GM23338 (cell line): ENCODE data around the gene SLC25A13. TPM values are rescaled to one million over a fixed set of nuclear protein-coding genes. Genes with fewer than 3 reads are reported as not detected.

ENCODE experiments used
- ATAC-seq: fragments of 200-7000 bp; cut with Tn5 transposase; 3 replicates; pipeline ENCODE4 v1.9.1; 2020
- DNase-seq: peaks from one replicate; pipeline ENCODE4 v3.0.0-alpha.2; 2015; ENCODE audit warnings: low spot score
- H2AFZ ChIP-seq: fragments of 200-600 bp; sonication (generic); 2 replicates; pipeline ENCODE4 v1.8.0; 2016; ENCODE audit warnings: antibody characterized with exemption, mild to moderate bottlenecking, moderate library complexity
- H3F3A ChIP-seq: fragments of 200-600 bp; sonication (generic); replicated peaks from 2 replicates; pipeline ENCODE4 v1.8.0; 2017; ENCODE audit warnings: antibody characterized with exemption, mixed run types, low read depth
- H3K27ac ChIP-seq: fragments of 200-600 bp; sonication (generic); 2 replicates; pipeline ENCODE4 v1.6.1; 2016; ENCODE audit warnings: low read depth
- H3K27me3 ChIP-seq: fragments of 200-600 bp; sonication (generic); 2 replicates; pipeline ENCODE4 v1.8.0; 2016; ENCODE audit warnings: mild to moderate bottlenecking, mixed run types, moderate library complexity; ENCODE audit not compliant: insufficient read depth
- H3K36me3 ChIP-seq: fragments of 200-600 bp; sonication (generic); 2 replicates; pipeline ENCODE4 v1.8.0; 2016; ENCODE audit warnings: mild to moderate bottlenecking; ENCODE audit not compliant: insufficient read depth
- H3K4me1 ChIP-seq: fragments of 200-600 bp; sonication (generic); 2 replicates; pipeline ENCODE4 v1.8.0; 2016; ENCODE audit warnings: mild to moderate bottlenecking, moderate library complexity; ENCODE audit not compliant: insufficient read depth
- H3K4me2 ChIP-seq: fragments of 200-600 bp; sonication (generic); 2 replicates; pipeline ENCODE4 v1.7.1; 2017; ENCODE audit warnings: mixed run types
- H3K4me3 ChIP-seq: fragments of 200-600 bp; sonication (generic); 2 replicates; pipeline ENCODE4 v1.6.1; 2016; ENCODE audit warnings: mixed run types
- H3K79me2 ChIP-seq: fragments of 200-600 bp; sonication (generic); replicated peaks from 2 replicates; pipeline ENCODE4 v1.8.0; 2017; ENCODE audit warnings: mild to moderate bottlenecking; ENCODE audit not compliant: insufficient read depth
- H3K9me2 ChIP-seq: fragments of 200-600 bp; sonication (generic); 2 replicates; pipeline ENCODE4 v1.8.0; 2017; ENCODE audit not compliant: insufficient read depth
- H4K20me1 ChIP-seq: fragments of 200-600 bp; sonication (generic); replicated peaks from 2 replicates; pipeline ENCODE4 v1.8.0; 2017; ENCODE audit warnings: mild to moderate bottlenecking; ENCODE audit not compliant: insufficient read depth
- H3K27ac Mint-ChIP-seq: 2 replicates; pipeline ENCODE4 v1.8.0; 2020; ENCODE audit warnings: inconsistent platforms, mild to moderate bottlenecking, moderate library complexity, mixed read lengths
- H3K27me3 Mint-ChIP-seq: 3 replicates; pipeline ENCODE4 v1.8.0; 2022; ENCODE audit warnings: low read depth, mild to moderate bottlenecking, moderate library complexity, mixed read lengths, inconsistent platforms; ENCODE audit not compliant: insufficient read depth, poor library complexity
- H3K36me3 Mint-ChIP-seq: 3 replicates; pipeline ENCODE4 v1.8.0; 2021; ENCODE audit warnings: low read depth, mild to moderate bottlenecking, inconsistent platforms, moderate library complexity, mixed read lengths
- H3K4me1 Mint-ChIP-seq: 3 replicates; pipeline ENCODE4 v1.8.0; 2020; ENCODE audit warnings: mild to moderate bottlenecking, inconsistent platforms, mixed read lengths
- H3K4me3 Mint-ChIP-seq: 3 replicates; pipeline ENCODE4 v1.8.0; 2021; ENCODE audit warnings: moderate library complexity, mild to moderate bottlenecking, inconsistent platforms, mixed read lengths
- H3K9me3 Mint-ChIP-seq: 3 replicates; pipeline ENCODE4 v1.8.0; 2020; ENCODE audit warnings: moderate library complexity, mild to moderate bottlenecking, inconsistent platforms, mixed read lengths
- CREB1 ChIP-seq: fragments of 250-450 bp; sonication (Bioruptor Pico); IDR thresholded peaks from 2 replicates; pipeline ENCODE4 v1.5.0; 2020; ENCODE audit warnings: low read depth, mild to moderate bottlenecking, moderate library complexity
- JUNB ChIP-seq: IDR thresholded peaks from one replicate; pipeline ENCODE4 v1.6.1; 2016; ENCODE audit warnings: antibody characterized with exemption; ENCODE audit not compliant: unreplicated experiment
- POLR2AphosphoS5 ChIP-seq: IDR thresholded peaks from 2 replicates; pipeline ENCODE4 v1.6.1; 2016; ENCODE audit warnings: antibody characterized with exemption, low read depth
- STAT1 ChIP-seq: IDR thresholded peaks from one replicate; pipeline ENCODE4 v1.6.1; 2016; ENCODE audit warnings: antibody characterized with exemption; ENCODE audit not compliant: unreplicated experiment
- ZNF114 ChIP-seq: fragments of 250-450 bp; sonication (Bioruptor Pico); IDR thresholded peaks from 2 replicates; pipeline ENCODE4 v1.5.0; 2020; ENCODE audit warnings: mild to moderate bottlenecking, moderate library complexity
- ZNF331 ChIP-seq: fragments of 250-450 bp; sonication (Bioruptor Pico); IDR thresholded peaks from 2 replicates; pipeline ENCODE4 v1.5.0; 2020; ENCODE audit warnings: low read depth, mild to moderate bottlenecking, moderate library complexity
- polyA plus RNA-seq: library from polyadenylated mRNA; unstranded; fragments of >200 nt; fragmentation: Nextera tagmentation; extraction: Ambion mirVana; gene quantifications from 2 replicates; pipeline ENCODE4 v1.2.1, GENCODE V29; 2016
- total RNA-seq: library from RNA; depleted of rRNA; stranded (reverse); fragments of >200 nt; shearing (Covaris generic); gene quantifications from 2 replicates; pipeline ENCODE4 v1.2.3, GENCODE V29; 2014
- TF ChIP-seq, protein P1 (sequence below): fragments of 250-450 bp; sonication (Bioruptor Pico); IDR thresholded peaks from 2 replicates; pipeline ENCODE4 v1.5.0; 2020; ENCODE audit warnings: mild to moderate bottlenecking, moderate library complexity
- TF ChIP-seq, protein P2 (sequence below): IDR thresholded peaks from one replicate; pipeline ENCODE4 v1.6.1; 2018; ENCODE audit warnings: antibody characterized with exemption; ENCODE audit not compliant: unreplicated experiment
- TF ChIP-seq, protein P3 (sequence below), 2 experiments: fragments of 200-600 bp in 1 of 2; sonication (generic) in 1 of 2; conservative IDR thresholded peaks; 2 replicates each; pipeline versions ENCODE4 v1.5.1 to v1.6.1; 2016 to 2017; ENCODE audit warnings: antibody characterized with exemption in 2 of 2, low read depth in 2 of 2, mild to moderate bottlenecking in 2 of 2, moderate library complexity in 1 of 2

The SLC25A13 gene
- total and polyA plus RNA-seq, 2 experiments from 2014 or later: 51.1 to 84.6 TPM

DNA sequence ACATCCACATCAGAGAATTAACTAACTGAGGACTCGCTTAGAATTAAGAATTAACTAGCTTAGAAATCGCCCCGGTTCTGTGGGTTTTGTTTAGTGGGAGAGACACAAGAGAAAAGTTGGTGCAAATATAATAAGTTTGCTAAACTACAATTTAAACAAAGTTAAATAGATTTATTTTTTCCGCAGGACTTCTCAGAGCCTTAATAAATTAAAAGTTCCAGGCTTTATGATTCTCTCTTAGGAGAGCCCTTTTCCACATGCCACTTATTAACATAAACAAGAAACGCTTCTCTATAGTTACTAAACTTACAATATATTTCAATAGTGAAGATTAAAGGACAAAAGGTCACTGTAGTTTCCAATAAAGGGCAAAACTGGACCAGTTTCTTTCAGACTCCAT is 100.0 kb downstream of the SLC25A13 start:
- Mint-ChIP-seq H3K27ac (no peak overlapping the region), H3K9me3 (no peaks in the 10 kb centered on the region), H3K27me3 (peaks cover 3% of the 10 kb centered on the region), H3K4me1 (peaks cover 2% of the 10 kb centered on the region; the same call in 2 of the 3 replicates), H3K4me3 (no peak overlapping the region), H3K36me3 (no peaks in the 10 kb centered on the region)
- ATAC-seq: no peak
- Histone ChIP-seq H3K9me2 (no peaks in the 10 kb centered on the region), H3F3A (no peaks in the 10 kb centered on the region), H3K4me3 (no peak overlapping the region), H3K4me1 (no peaks in the 10 kb centered on the region), H4K20me1 (peaks cover 8% of the 10 kb centered on the region), H3K4me2 (no peak overlapping the region), H3K27me3 (no peaks in the 10 kb centered on the region), H2AFZ (no peak overlapping the region), H3K36me3 (no peaks in the 10 kb centered on the region), H3K79me2 (peaks cover 8% of the 10 kb centered on the region; the same call in 1 of the 2 replicates), H3K27ac (no peak overlapping the region)
- TF ChIP-seq JUNB (no peak), STAT1 (no peak), CREB1 (CRISPR knock-in tag) (no peak), POLR2AphosphoS5 (no peak), ZNF114 (CRISPR knock-in tag) (no peak), ZNF331 (CRISPR knock-in tag) (no peak)
- TF ChIP-seq, protein P1, sequence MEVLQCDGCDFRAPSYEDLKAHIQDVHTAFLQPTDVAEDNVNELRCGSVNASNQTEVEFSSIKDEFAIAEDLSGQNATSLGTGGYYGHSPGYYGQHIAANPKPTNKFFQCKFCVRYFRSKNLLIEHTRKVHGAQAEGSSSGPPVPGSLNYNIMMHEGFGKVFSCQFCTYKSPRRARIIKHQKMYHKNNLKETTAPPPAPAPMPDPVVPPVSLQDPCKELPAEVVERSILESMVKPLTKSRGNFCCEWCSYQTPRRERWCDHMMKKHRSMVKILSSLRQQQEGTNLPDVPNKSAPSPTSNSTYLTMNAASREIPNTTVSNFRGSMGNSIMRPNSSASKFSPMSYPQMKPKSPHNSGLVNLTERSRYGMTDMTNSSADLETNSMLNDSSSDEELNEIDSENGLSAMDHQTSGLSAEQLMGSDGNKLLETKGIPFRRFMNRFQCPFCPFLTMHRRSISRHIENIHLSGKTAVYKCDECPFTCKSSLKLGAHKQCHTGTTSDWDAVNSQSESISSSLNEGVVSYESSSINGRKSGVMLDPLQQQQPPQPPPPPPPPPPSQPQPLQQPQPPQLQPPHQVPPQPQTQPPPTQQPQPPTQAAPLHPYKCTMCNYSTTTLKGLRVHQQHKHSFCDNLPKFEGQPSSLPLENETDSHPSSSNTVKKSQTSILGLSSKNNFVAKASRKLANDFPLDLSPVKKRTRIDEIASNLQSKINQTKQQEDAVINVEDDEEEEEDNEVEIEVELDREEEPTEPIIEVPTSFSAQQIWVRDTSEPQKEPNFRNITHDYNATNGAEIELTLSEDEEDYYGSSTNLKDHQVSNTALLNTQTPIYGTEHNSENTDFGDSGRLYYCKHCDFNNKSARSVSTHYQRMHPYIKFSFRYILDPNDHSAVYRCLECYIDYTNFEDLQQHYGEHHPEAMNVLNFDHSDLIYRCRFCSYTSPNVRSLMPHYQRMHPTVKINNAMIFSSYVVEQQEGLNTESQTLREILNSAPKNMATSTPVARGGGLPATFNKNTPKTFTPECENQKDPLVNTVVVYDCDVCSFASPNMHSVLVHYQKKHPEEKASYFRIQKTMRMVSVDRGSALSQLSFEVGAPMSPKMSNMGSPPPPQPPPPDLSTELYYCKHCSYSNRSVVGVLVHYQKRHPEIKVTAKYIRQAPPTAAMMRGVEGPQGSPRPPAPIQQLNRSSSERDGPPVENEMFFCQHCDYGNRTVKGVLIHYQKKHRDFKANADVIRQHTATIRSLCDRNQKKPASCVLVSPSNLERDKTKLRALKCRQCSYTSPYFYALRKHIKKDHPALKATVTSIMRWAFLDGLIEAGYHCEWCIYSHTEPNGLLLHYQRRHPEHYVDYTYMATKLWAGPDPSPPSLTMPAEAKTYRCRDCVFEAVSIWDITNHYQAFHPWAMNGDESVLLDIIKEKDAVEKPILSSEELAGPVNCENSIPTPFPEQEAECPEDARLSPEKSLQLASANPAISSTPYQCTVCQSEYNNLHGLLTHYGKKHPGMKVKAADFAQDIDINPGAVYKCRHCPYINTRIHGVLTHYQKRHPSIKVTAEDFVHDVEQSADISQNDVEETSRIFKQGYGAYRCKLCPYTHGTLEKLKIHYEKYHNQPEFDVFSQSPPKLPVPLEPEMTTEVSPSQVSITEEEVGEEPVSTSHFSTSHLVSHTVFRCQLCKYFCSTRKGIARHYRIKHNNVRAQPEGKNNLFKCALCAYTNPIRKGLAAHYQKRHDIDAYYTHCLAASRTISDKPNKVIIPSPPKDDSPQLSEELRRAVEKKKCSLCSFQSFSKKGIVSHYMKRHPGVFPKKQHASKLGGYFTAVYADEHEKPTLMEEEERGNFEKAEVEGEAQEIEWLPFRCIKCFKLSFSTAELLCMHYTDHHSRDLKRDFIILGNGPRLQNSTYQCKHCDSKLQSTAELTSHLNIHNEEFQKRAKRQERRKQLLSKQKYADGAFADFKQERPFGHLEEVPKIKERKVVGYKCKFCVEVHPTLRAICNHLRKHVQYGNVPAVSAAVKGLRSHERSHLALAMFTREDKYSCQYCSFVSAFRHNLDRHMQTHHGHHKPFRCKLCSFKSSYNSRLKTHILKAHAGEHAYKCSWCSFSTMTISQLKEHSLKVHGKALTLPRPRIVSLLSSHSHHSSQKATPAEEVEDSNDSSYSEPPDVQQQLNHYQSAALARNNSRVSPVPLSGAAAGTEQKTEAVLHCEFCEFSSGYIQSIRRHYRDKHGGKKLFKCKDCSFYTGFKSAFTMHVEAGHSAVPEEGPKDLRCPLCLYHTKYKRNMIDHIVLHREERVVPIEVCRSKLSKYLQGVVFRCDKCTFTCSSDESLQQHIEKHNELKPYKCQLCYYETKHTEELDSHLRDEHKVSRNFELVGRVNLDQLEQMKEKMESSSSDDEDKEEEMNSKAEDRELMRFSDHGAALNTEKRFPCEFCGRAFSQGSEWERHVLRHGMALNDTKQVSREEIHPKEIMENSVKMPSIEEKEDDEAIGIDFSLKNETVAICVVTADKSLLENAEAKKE: no peak
- TF ChIP-seq, protein P2, sequence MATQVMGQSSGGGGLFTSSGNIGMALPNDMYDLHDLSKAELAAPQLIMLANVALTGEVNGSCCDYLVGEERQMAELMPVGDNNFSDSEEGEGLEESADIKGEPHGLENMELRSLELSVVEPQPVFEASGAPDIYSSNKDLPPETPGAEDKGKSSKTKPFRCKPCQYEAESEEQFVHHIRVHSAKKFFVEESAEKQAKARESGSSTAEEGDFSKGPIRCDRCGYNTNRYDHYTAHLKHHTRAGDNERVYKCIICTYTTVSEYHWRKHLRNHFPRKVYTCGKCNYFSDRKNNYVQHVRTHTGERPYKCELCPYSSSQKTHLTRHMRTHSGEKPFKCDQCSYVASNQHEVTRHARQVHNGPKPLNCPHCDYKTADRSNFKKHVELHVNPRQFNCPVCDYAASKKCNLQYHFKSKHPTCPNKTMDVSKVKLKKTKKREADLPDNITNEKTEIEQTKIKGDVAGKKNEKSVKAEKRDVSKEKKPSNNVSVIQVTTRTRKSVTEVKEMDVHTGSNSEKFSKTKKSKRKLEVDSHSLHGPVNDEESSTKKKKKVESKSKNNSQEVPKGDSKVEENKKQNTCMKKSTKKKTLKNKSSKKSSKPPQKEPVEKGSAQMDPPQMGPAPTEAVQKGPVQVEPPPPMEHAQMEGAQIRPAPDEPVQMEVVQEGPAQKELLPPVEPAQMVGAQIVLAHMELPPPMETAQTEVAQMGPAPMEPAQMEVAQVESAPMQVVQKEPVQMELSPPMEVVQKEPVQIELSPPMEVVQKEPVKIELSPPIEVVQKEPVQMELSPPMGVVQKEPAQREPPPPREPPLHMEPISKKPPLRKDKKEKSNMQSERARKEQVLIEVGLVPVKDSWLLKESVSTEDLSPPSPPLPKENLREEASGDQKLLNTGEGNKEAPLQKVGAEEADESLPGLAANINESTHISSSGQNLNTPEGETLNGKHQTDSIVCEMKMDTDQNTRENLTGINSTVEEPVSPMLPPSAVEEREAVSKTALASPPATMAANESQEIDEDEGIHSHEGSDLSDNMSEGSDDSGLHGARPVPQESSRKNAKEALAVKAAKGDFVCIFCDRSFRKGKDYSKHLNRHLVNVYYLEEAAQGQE: no peak
- TF ChIP-seq, protein P3, sequence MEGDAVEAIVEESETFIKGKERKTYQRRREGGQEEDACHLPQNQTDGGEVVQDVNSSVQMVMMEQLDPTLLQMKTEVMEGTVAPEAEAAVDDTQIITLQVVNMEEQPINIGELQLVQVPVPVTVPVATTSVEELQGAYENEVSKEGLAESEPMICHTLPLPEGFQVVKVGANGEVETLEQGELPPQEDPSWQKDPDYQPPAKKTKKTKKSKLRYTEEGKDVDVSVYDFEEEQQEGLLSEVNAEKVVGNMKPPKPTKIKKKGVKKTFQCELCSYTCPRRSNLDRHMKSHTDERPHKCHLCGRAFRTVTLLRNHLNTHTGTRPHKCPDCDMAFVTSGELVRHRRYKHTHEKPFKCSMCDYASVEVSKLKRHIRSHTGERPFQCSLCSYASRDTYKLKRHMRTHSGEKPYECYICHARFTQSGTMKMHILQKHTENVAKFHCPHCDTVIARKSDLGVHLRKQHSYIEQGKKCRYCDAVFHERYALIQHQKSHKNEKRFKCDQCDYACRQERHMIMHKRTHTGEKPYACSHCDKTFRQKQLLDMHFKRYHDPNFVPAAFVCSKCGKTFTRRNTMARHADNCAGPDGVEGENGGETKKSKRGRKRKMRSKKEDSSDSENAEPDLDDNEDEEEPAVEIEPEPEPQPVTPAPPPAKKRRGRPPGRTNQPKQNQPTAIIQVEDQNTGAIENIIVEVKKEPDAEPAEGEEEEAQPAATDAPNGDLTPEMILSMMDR (conservative IDR thresholded peaks at IDR 0.05; ENCODE audit: low read depth in 2 of 2): no peak
- DNase-seq: no peak
